HG03196 (cell line): ENCODE results near the gene MYO16.

ENCODE experiments used
- ATAC-seq: cut with Tn5 transposase; IDR thresholded peaks from one replicate; pipeline ENCODE4 v1.9.1; 2021; ENCODE audit not compliant: unreplicated experiment

The MYO16 gene

DNA sequence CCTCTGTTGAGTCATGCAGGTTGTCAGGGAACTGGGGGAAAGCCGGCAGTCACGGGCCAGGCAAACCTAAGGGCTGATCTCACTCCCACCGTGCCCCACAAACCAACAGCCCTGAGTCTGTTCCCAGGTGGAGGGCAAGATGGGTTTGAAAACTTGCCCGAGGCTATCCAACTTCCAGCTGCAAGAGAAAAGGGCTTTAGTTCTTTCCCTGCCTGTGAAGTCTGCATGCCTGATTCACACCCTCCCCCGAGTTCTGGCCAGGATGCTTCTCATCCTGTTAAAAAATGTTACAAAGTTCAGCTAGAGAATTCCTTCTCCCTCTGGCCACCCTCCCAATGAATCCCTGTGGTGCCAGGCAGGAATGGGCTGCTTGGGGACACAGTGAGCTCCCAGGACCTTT, 33.1 kb downstream of the MYO16 start:
- no peak for ATAC-seq

DNA sequence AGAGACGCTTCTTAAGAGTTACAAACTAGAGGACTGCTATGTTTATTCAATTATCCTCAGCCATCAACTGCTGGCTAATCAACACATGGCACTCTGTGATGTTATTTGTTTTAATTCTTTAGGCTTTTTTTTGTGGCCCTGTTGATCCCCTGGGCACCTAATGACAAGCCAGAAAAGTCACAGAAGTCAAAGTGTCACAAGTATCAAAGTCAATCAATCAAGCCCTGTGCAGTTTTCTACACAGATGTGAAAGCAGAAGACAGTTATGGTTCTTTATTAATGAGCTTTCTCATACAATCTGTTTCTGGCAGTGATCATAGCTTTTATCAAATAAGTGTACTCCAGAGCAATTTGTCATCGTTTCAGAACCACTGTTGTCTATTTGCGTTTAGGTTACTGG, 34.3 kb downstream of the MYO16 start:
- no peak for ATAC-seq

- no peak for ATAC-seq
Observed at GRCh38 chr13:108667205-108667604, 37.8 kb downstream of the MYO16 start.

GRCh38 chr13:108669381-108669780, 40.0 kb downstream of the MYO16 start:
- ATAC-seq = no peak

DNA sequence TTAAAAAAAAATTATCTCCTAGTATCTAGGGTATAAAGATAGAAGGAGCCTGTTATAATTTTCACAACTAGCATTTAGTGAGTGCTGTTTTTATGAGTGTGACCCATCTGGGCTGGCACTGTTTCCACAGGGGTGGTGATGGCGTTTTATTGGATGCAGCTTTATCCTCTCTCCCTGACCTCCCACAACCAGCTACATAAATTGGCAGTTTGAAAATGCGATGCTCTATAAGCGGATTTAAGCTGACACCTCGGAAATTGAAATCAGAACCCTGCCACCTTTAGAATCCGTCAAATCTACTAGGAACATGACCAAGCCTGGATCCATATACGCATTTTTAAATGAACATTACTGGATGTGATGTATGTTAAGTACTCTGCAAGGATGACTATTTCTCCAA, 44.9 kb downstream of the MYO16 start:
- no peak for ATAC-seq

- ATAC-seq = no peak
Observed at GRCh38 chr13:108674771-108675170, 45.4 kb downstream of the MYO16 start.

- ATAC-seq = no peak
Observed at GRCh38 chr13:108676620-108677019, 47.2 kb downstream of the MYO16 start.

DNA sequence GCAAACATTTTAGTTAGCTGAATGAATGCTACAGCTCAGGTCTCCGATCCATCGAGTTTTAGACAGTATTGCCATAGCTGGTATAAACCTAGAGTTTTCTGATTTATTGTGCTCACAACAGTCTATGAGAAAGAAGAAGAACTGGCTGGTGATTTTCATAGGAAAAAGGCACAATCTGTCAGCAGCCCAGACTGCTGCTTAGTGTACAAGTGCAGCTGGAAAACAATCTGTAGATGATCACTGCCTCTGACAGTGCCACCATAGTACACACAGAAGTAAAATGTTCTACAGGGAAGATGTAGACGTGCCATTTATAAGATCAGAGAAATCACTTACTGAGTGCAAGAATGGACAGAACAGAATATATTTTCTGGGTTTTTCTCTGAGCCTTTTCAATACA, 48.4 kb downstream of the MYO16 start:
- no peak for ATAC-seq

GRCh38 chr13:108680011-108680410, 50.6 kb downstream of the MYO16 start:
- ATAC-seq = no peak

DNA sequence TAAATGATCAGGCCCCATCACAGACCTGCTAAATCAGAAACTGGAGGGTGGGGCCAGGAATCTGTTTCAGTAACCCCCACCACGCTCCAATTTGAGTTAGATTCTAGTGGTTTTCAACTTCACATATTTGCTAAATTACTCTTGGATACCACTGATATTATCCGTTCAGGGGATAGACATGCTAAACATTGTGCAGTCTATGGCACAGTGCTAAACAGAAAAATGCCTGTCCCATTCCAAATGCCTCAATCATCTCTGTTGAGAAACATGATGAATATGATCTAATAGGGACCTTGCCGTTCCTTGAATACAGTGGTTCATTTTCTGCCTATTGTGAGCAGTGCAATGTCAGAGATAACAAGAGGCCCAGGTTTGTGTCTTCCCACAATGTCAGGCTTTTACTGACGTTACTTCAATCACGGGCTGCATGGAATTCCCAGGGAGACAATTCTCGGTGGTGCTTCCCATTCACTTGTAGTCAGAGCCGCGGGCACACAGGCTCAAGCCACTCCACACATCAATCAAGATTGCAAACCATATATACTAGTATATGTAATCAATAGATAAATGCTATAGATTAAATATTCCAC, 52.7 kb downstream of the MYO16 start:
- no peak for ATAC-seq

GRCh38 chr13:108682714-108683113, 53.3 kb downstream of the MYO16 start:
- ATAC-seq = no peak

DNA sequence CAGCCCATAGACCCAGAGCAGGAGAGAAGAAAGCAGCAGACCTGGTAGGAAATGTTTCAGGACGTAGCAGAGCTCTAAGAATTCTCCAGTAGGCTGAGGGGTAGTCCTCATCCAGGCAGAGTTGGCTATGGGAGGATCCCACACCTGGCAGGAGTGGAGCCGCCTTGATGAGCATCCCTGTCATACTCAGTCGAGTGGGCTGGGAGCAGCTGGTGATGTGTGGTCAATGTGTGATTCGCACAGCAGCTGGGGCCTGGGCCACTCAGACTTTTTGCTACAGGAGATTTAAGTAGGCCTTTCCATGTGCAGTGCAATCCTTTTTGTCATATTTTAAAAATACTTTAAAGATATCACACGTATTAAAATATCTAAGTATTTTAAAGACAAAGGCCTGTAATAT, 56.6 kb downstream of the MYO16 start:
- ATAC-seq = no peak

GRCh38 chr13:108690726-108691125, 61.3 kb downstream of the MYO16 start:
- ATAC-seq = no peak

DNA sequence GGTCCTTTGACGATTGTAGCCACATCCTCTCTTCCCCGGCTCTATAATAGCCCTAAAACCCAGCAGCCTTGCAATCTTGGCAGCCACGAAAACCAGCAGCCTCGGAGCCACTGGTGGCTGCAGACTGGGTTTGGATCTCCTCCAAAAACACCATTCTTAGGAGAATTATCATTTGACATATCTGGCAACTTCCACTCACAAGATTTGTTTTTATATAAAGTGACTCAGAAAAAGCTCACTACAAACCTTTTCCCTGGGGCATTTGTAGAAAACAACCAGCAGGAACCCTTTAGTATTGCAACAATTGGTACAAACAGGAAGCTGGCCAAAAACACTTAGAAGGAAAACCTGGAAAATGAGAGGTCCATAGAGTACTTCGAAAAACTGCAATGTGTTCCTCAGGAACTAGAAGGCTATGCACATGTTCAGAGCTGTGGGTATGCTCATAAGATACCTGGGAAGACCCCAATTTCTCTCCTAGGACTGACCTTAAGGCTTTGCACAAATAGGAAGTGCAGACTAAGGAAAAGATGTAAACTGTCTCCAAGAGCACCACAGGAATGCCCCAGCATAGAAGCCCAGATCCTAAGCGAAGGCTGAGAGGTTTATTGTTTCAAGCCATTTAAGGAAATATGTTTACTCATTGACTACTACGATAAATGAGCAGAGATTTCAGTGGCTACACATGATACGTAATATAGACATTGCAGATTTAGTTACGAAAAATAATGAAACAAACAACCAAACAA, 71.2 kb downstream of the MYO16 start:
- ATAC-seq = no peak

DNA sequence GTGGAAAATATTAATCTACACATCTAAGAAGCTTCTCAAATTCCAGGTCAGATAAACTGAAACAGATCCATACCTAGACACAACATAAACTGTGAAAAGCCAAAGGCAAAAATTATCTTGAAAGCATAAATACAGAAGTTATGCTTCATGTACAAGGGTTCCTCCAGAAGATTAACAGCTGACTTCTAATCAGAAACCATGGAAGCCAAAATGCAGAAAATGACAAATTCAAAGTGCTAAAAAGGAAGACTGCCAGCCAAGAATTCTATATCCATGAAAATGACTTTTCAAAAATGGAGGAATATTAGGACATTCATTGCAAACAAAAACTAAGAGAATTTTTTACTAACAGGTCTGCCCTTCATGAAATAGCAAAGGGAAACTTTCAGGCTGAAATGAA, 72.8 kb downstream of the MYO16 start:
- no peak for ATAC-seq

DNA sequence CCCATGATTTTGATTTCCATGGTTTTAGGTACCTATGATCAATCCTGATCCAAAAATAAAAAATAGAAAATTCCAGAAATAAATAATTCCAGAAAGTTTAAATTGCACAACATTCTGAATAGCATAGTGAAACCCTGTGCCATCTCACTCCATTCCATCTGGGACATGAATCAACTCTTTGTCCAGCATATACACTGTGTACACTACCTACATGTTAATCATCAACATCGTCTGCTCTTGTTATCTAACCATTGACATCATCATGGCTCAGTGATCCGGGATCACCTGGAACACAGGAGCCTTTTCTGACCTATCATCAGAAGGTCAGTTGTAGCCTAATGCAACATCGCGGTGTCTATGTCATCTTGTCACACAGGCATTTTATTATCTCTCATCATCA, 75.6 kb downstream of the MYO16 start:
- ATAC-seq = no peak

- ATAC-seq = no peak
Observed at GRCh38 chr13:108707584-108707983, 78.2 kb downstream of the MYO16 start.

DNA sequence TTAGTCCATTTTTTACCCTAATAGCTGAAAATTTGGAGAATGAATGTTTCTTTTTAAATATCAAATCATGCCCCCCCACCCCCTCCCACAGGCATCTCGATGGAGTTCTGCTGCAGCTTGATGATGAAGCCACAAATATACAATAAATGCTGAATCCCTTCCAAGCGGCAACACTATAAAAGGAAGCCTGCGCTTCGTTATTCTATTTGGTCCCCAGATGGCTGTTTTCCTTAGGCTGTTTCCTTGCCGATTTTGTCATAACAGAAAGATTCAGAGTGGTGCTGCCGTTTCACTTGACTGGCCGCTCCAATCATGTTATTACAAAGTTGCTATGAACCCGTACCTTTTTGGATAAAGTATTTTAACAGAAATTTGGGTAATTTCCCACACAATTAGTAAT, 79.5 kb downstream of the MYO16 start:
- no peak for ATAC-seq

GRCh38 chr13:108711386-108711785, 82.0 kb downstream of the MYO16 start:
- no peak for ATAC-seq

GRCh38 chr13:108725471-108725870, 96.1 kb downstream of the MYO16 start:
- ATAC-seq = no peak

DNA sequence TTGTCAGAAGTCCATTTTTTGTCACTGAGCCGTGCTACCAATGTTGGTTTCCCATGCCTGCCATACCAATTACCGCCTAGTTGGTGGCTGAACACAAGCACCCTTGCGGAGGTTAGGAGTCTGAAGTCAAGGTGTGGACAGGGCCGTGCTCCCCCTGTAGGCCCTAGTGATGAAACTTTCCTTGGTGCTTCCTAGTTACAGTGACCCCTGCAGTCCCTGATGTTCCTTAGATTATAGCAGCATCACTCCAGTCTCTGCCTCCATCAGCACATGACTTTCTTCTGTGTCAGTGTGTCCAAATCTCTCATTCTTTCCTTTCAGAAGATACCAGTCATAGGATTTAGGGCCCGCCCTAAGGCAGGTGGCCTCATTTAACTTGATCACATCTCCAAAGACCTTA, 99.0 kb downstream of the MYO16 start:
- ATAC-seq = no peak

- ATAC-seq = no peak
Observed at GRCh38 chr13:108733022-108733560, 103.7 kb downstream of the MYO16 start.

- ATAC-seq = no peak
Observed at GRCh38 chr13:108734676-108735075, 105.3 kb downstream of the MYO16 start.
